B cell (primary cell): ENCODE measurements around the gene MCAM. TPM values are rescaled to one million over a fixed set of nuclear protein-coding genes. Genes with fewer than 3 reads are reported as not detected.

ENCODE experiments used
- ATAC-seq: fragments of 200-7000 bp; cut with Tn5 transposase; one replicate; pipeline ENCODE4 v1.10.0; 2021; ENCODE audit warnings: low read depth, mild to moderate bottlenecking, moderate number of reproducible peaks, moderate library complexity
- CTCF ChIA-PET: fragments of 350-600 bp; sonication (Branson Sonifier 250); formaldehyde crosslinking; loops from one replicate; lab custom pipeline; 2021; ENCODE audit warnings: antibody characterized with exemption, inconsistent platforms; lab: Charles Lee
- POLR2A ChIA-PET: fragments of 350-600 bp; sonication (Branson Sonifier 250); formaldehyde crosslinking; loops from one replicate; lab custom pipeline; 2021; ENCODE audit warnings: antibody characterized with exemption; lab: Charles Lee
- DNase-seq: peaks from one replicate; pipeline ENCODE4 v3.0.0; 2013
- H2AFZ ChIP-seq: 2 replicates; pipeline ENCODE4 v1.6.1; 2012; ENCODE audit warnings: mild to moderate bottlenecking, low read depth, low read length; ENCODE audit not compliant: insufficient read depth, poor library complexity, severe bottlenecking
- H3K27ac ChIP-seq, 2 donors: 1 replicate in 1 of 2; 2 replicates in 1 of 2; pipeline ENCODE4 v1.5.1; 2012 to 2013; ENCODE audit warnings: low read length in 2 of 2, mild to moderate bottlenecking in 2 of 2, moderate library complexity in 1 of 2
- H3K27me3 ChIP-seq, 4 experiments: fragments of 200-600 bp in 1 of 4; sonication (generic) in 1 of 4; replicated peaks in 1 of 4; 1 replicate in 2 of 4; 2 replicates in 2 of 4; pipeline versions ENCODE4 v1.6.1 to v1.7.0; 2013 to 2016; ENCODE audit warnings: low read length in 3 of 4, mild to moderate bottlenecking in 2 of 4, mixed read lengths in 1 of 4, moderate library complexity in 1 of 4; ENCODE audit not compliant: insufficient read depth in 4 of 4, control insufficient read depth in 3 of 4; ENCODE audit errors: control extremely low read depth in 1 of 4
- H3K36me3 ChIP-seq, 2 experiments: replicated peaks in 1 of 2; 1 replicate in 1 of 2; 2 replicates in 1 of 2; pipeline versions ENCODE4 v1.6.1 to v1.7.1; 2013; ENCODE audit warnings: low read length in 1 of 2; ENCODE audit not compliant: insufficient read depth in 2 of 2, control insufficient read depth in 1 of 2; ENCODE audit errors: control extremely low read depth in 1 of 2, extremely low read depth in 1 of 2
- H3K4me1 ChIP-seq, 2 donors: fragments of 200-600 bp in 1 of 2; sonication (generic) in 1 of 2; 1 replicate in 1 of 2; 2 replicates in 1 of 2; pipeline versions ENCODE4 v1.5.1 to v1.6.1; 2013 to 2017; ENCODE audit warnings: low read length in 2 of 2; ENCODE audit not compliant: control insufficient read depth in 2 of 2, insufficient read depth in 2 of 2
- H3K4me2 ChIP-seq: replicated peaks from 2 replicates; pipeline ENCODE3; 2012; ENCODE audit warnings: mild to moderate bottlenecking, low read depth, low read length; ENCODE audit not compliant: poor library complexity, severe bottlenecking
- H3K4me3 ChIP-seq, 5 experiments: fragments of 200-600 bp in 1 of 5; sonication (generic) in 1 of 5; 1 replicate in 3 of 5; 2 replicates in 2 of 5; pipeline versions ENCODE4 v1.5.1 to v1.7.0; 2011 to 2016; ENCODE audit warnings: low read length in 4 of 5, mild to moderate bottlenecking in 4 of 5, low read depth in 2 of 5, control low read depth in 1 of 5, moderate library complexity in 1 of 5; ENCODE audit not compliant: insufficient read depth in 1 of 5; ENCODE audit errors: control extremely low read depth in 1 of 5, extremely low read depth in 1 of 5
- H3K79me2 ChIP-seq: fragments of 200-600 bp; sonication (generic); one replicate; pipeline ENCODE4 v1.6.0; 2016; ENCODE audit warnings: low read length; ENCODE audit not compliant: control insufficient read depth, insufficient read depth
- H3K9ac ChIP-seq: fragments of 200-600 bp; sonication (generic); 2 replicates; pipeline ENCODE4 v1.6.1; 2017; ENCODE audit warnings: mild to moderate bottlenecking, low read length, moderate library complexity
- H3K9me3 ChIP-seq, 3 donors: one replicate each; pipeline versions ENCODE4 v1.6.1 to v1.7.1; 2013; ENCODE audit warnings: low read length in 2 of 3; ENCODE audit not compliant: control insufficient read depth in 2 of 3, insufficient read depth in 1 of 3; ENCODE audit errors: control extremely low read depth in 1 of 3
- H4K20me1 ChIP-seq: 2 replicates; pipeline ENCODE4 v1.6.0; 2012; ENCODE audit warnings: mild to moderate bottlenecking, low read length; ENCODE audit not compliant: insufficient read depth, control insufficient read depth, poor library complexity, severe bottlenecking
- H3K27ac Mint-ChIP-seq: one replicate; pipeline ENCODE4 v1.8.0; 2021; ENCODE audit warnings: mixed read lengths
- H3K27me3 Mint-ChIP-seq: one replicate; pipeline ENCODE4 v1.8.0; 2021; ENCODE audit warnings: mixed read lengths
- H3K4me1 Mint-ChIP-seq: one replicate; pipeline ENCODE4 v1.8.0; 2021; ENCODE audit warnings: mixed read lengths
- H3K4me3 Mint-ChIP-seq: one replicate; pipeline ENCODE4 v1.8.0; 2021; ENCODE audit warnings: mixed read lengths
- H3K9me3 Mint-ChIP-seq: one replicate; pipeline ENCODE4 v1.8.0; 2022; ENCODE audit warnings: mixed read lengths; ENCODE audit not compliant: insufficient read depth
- EZH2 ChIP-seq: IDR thresholded peaks from 2 replicates; pipeline ENCODE4 v1.6.1; 2012; ENCODE audit warnings: borderline replicate concordance, low read depth, mild to moderate bottlenecking, moderate library complexity, low read length; ENCODE audit not compliant: insufficient read depth, poor library complexity, severe bottlenecking
- WGBS: methylation state at CpG from one replicate; pipeline ENCODE4 v1.1.5; 2013; ENCODE audit warnings: missing lambda C conversion rate; ENCODE audit not compliant: insufficient coverage; 5-methylcytosine and 5-hydroxymethylcytosine counted together
- intact Hi-C: fragments of 100-400 bp; cut with micrococcal nuclease; formaldehyde crosslinking; loops from one replicate; pipeline ENCODE4 v1.10.0; 2022
- polyA plus RNA-seq: library from polyadenylated mRNA; depleted of rRNA; stranded (reverse); fragments of >200 nt; gene quantifications from 2 replicates; pipeline ENCODE4 v1.2.3, GENCODE V29; 2012
- total RNA-seq, 2 donors: library from RNA; stranded (reverse); fragments of 120-200 nt in 1 of 2; gene quantifications; 1 replicate in 1 of 2; 2 replicates in 1 of 2; pipeline versions ENCODE4 v1.2.3 to v1.2.4, GENCODE V29; 2013 to 2022
- TF ChIP-seq, protein P1 (sequence below): fragments of 200-600 bp; IDR thresholded peaks from one replicate; pipeline ENCODE4 v1.8.0; 2022; ENCODE audit warnings: antibody characterized with exemption, mild to moderate bottlenecking

The MCAM gene
- total and polyA plus RNA-seq, 2 donors (not counting 1 experiment from before 2014, with no cell fraction given) = 0.42 to 1.1 TPM

DNA sequence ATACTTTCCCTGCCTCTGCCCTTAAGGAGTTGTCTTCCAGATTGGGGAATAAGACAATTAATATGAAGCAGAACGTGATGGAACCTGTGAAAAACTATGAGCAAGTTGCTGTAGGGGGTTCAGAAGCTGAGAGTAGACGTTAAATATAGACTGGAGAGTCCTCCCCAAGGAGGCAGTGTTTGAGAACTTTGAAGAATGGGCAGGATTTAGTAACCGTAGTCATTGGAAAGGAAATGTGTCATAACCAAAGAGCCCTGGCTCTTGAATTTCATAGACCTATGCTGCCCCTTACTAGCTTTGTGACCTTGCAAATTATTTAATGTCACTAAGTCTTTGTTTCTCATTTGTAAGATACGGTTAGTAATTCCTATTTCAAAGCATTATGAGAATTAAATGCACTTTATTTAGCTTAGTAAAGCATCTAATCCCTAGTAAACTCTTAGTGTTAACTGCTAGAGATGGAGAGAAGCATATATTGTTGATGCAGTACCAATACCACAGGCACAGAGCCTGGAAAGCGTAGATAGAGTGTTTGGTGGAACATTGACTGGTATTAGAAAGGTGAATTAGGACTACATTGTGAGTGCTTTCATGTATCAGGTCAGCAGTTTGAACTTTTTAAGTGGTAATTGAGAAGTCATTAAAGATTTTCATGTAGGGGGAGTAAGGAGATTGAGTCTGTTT is 54.1 kb downstream of the MCAM start:
- Histone ChIP-seq H3K4me2 (peak overlapping the region; percentile 41), H4K20me1 (peaks cover 22% of the 10 kb centered on the region), H3K27ac (peak overlapping the region in 1 of 2 donors; percentile 3), H3K9ac (no peak overlapping the region), H3K4me3 (no peak overlapping the region), H3K27me3 (no peaks in the 10 kb centered on the region), H3K9me3 (no peaks in the 10 kb centered on the region), H3K36me3 (no peaks in the 10 kb centered on the region), H2AFZ (no peak overlapping the region), H3K79me2 (peaks cover 89% of the 10 kb centered on the region), H3K4me1 (peaks cover 57 to 75% of the 10 kb centered on the region in 2 donors)
- H3K9me3 Mint-ChIP-seq = no peaks in the 10 kb centered on the region
- TF ChIP-seq EZH2 = no peak
- TF ChIP-seq, protein P1, sequence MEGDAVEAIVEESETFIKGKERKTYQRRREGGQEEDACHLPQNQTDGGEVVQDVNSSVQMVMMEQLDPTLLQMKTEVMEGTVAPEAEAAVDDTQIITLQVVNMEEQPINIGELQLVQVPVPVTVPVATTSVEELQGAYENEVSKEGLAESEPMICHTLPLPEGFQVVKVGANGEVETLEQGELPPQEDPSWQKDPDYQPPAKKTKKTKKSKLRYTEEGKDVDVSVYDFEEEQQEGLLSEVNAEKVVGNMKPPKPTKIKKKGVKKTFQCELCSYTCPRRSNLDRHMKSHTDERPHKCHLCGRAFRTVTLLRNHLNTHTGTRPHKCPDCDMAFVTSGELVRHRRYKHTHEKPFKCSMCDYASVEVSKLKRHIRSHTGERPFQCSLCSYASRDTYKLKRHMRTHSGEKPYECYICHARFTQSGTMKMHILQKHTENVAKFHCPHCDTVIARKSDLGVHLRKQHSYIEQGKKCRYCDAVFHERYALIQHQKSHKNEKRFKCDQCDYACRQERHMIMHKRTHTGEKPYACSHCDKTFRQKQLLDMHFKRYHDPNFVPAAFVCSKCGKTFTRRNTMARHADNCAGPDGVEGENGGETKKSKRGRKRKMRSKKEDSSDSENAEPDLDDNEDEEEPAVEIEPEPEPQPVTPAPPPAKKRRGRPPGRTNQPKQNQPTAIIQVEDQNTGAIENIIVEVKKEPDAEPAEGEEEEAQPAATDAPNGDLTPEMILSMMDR = no peak
- intact Hi-C loops = no loop called here
- ChIA-PET POLR2A (interaction anchor here (0.6 kb wide), 1 partner anchor 14 kb away, joined by 6 read pairs; no protein-coding TSS in a partner anchor), CTCF (interaction anchor here (1.3 to 1.4 kb wide), 2 partner anchors 19 to 56 kb away, joined by 3 to 4 read pairs; partner anchors contain the start of gene CBL)
- no peaks in the 10 kb centered on the region for H3K27me3 Mint-ChIP-seq
- no peak for DNase-seq
- no peak overlapping the region for H3K4me3 Mint-ChIP-seq
- no peak overlapping the region for H3K27ac Mint-ChIP-seq
- H3K4me1 Mint-ChIP-seq = peaks cover 51% of the 10 kb centered on the region
- WGBS = 35% methylated on average over 3 of the region's 5 CpGs
- no peak for ATAC-seq

DNA sequence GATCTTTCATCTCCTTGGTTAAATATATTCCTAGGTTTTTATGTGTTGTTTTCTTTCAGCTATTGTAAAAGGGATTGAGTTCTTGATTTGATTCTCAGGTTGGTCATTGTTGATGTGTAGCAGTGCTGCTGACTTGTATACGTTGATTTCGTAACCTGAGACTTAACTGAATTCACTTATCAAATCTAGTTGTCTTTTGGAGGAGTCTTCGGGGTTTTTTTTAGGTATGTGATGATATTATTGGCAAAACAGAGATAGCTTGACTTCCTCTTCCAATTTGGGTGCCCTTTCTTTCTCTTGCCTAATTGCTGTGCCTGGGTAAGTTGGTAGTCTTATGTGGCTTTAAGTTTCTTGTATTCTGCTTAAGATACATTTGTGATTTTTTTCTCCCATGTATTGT is 57.9 kb downstream of the MCAM start:
- Mint-ChIP-seq H3K27me3 (no peaks in the 10 kb centered on the region), H3K4me1 (peaks cover 39% of the 10 kb centered on the region), H3K27ac (peak overlapping the region; percentile 33), H3K9me3 (no peaks in the 10 kb centered on the region), H3K4me3 (peak overlapping the region; percentile 59)
- Histone ChIP-seq H3K27me3 (no peaks in the 10 kb centered on the region), H3K4me3 (no peak overlapping the region), H4K20me1 (no peaks in the 10 kb centered on the region), H3K79me2 (peaks cover 80% of the 10 kb centered on the region), H2AFZ (no peak overlapping the region), H3K4me1 (peaks cover 52 to 61% of the 10 kb centered on the region in 2 donors), H3K27ac (peak overlapping the region; percentile 44 to 78), H3K9me3 (no peaks in the 10 kb centered on the region), H3K9ac (no peak overlapping the region), H3K4me2 (peak overlapping the region; percentile 57), H3K36me3 (no peaks in the 10 kb centered on the region)
- intact Hi-C loops = no loop called here
- POLR2A ChIA-PET = interaction anchor here (1.0 to 1.3 kb wide), 2 partner anchors 15 to 20 kb away, joined by 4 to 6 read pairs; no protein-coding TSS in a partner anchor
- DNase-seq (peak; percentile 39), ATAC-seq (no peak)
- no peak for TF ChIP-seq EZH2
- TF ChIP-seq, protein P1 = no peak
- no CpG with 5 or more reads among the region's 3 CpGs for WGBS
- CTCF ChIA-PET = interaction anchor here (0.9 to 1.9 kb wide), 2 partner anchors 9 to 26 kb away, joined by 3 to 6 read pairs; no protein-coding TSS in a partner anchor
